Measurements from ENCODE around the gene ZMAT2. TPM values are rescaled to one million over a fixed set of nuclear protein-coding genes. Genes with fewer than 3 reads are reported as not detected.

The ZMAT2 gene
- total and polyA plus RNA-seq, 10 donors, result 34.4 to 80.3 (median 47.5) TPM

- DNase-seq, result no peak
- peaks cover 0 to 16% (median 0%) of the 10 kb centered on the region in 7 donors for H3K27me3 ChIP-seq (replicated peaks in 1 of 7)
- H3K27ac ChIP-seq, result no peak overlapping the region
- 64 to 96% (median 78%) methylated on average over 1 of the region's 1 CpG for WGBS, 5 donors
- intact Hi-C loops (cut with DNase I; ENCODE audit: low total_unique reads), result no loop called here
- no peaks in the 10 kb centered on the region for H3K4me1 ChIP-seq
- H3K36me3 ChIP-seq, result no peaks in the 10 kb centered on the region
- H3K9me3 ChIP-seq, result peaks cover 0 to 99% (median 70%) of the 10 kb centered on the region in 8 donors
- TF ChIP-seq POLR2A (IDR thresholded peaks at IDR 0.05) (no peak), CTCF (IDR thresholded peaks at IDR 0.05 in 8 of 11, conservative IDR thresholded peaks at IDR 0.05 in 3 of 11) (no peak), POLR2AphosphoS5 (IDR thresholded peaks at IDR 0.05) (no peak)
- H3K4me3 ChIP-seq, result no peak overlapping the region
Measured at GRCh38 chr5:140741967-140742366, 41.7 kb downstream of the ZMAT2 start.

GRCh38 chr5:140753561-140753960 is 53.3 kb downstream of the ZMAT2 start:
- no peak for DNase-seq
- 40 to 88% (median 88%) methylated on average over 1 to 5 of the region's 5 CpGs for WGBS, 5 donors
- no peaks in the 10 kb centered on the region for H3K36me3 ChIP-seq
- H3K4me1 ChIP-seq, result no peaks in the 10 kb centered on the region
- TF ChIP-seq CTCF (IDR thresholded peaks at IDR 0.05 in 8 of 11, conservative IDR thresholded peaks at IDR 0.05 in 3 of 11), result no peak
- no peak for TF ChIP-seq POLR2A (IDR thresholded peaks at IDR 0.05)
- no peaks in the 10 kb centered on the region for H3K27me3 ChIP-seq (replicated peaks in 1 of 7)
- intact Hi-C loops (cut with DNase I; ENCODE audit: low total_unique reads), result no loop called here
- no peak overlapping the region for H3K27ac ChIP-seq
- H3K4me3 ChIP-seq, result no peak overlapping the region
- H3K9me3 ChIP-seq, result peaks cover 14 to 100% (median 99%) of the 10 kb centered on the region in 8 donors

Small RNA genes lying within 50 kb of the gene (small RNA-seq; reads per million reads assigned to genes)
- 84.8 to 205 (median 157) reads per million in 4 donors for gene VTRNA1-1
- 0.83 to 1.8 (median 1.3) reads per million in 4 donors for gene VTRNA1-2
- 0 to 0.35 (median 0.15) reads per million in 4 donors for gene VTRNA1-3

Other genes starting within 250 kb of the ZMAT2 start
- 10 to 100 TPM; 11.5 to 24.5 (median 16.2) TPM for gene EIF4EBP3, start 152.8 kb upstream of the ZMAT2 start, total RNA-seq
- gene EIF4EBP3, start 152.8 kb upstream of the ZMAT2 start, polyA plus RNA-seq, result 10 to 100 TPM; 60.9 to 75.6 (median 61.6) TPM
- gene SRA1, start 143.0 kb upstream of the ZMAT2 start, total RNA-seq, result 10 to 100 TPM; 22.9 to 33.5 (median 25.4) TPM
- gene SRA1, start 143.0 kb upstream of the ZMAT2 start, polyA plus RNA-seq, result 10 to 100 TPM; 32.6 to 42.1 (median 36.6) TPM
- gene APBB3, start 135.8 kb upstream of the ZMAT2 start, total RNA-seq, result 10 to 100 TPM; 31.9 to 57.8 (median 42.2) TPM
- 10 to 100 TPM; 26.0 to 43.4 (median 41.0) TPM for gene APBB3, start 135.8 kb upstream of the ZMAT2 start, polyA plus RNA-seq
- 10 to 100 TPM; 44.1 to 64.0 (median 58.7) TPM for gene SLC35A4, start 135.6 kb upstream of the ZMAT2 start, total RNA-seq
- 10 to 100 TPM; 23.3 to 40.8 (median 27.7) TPM for gene SLC35A4, start 135.6 kb upstream of the ZMAT2 start, polyA plus RNA-seq
- gene CD14, start 67.3 kb upstream of the ZMAT2 start, total RNA-seq, result 100 to 1,000 TPM in 4 of 7 donors, 10 to 100 TPM in 3; 80.2 to 209 (median 101) TPM
- gene CD14, start 67.3 kb upstream of the ZMAT2 start, polyA plus RNA-seq, result 10 to 100 TPM; 40.2 to 60.9 (median 48.9) TPM
- gene TMCO6, start 61.0 kb upstream of the ZMAT2 start, total RNA-seq, result 10 to 100 TPM; 18.3 to 55.2 (median 24.5) TPM
- gene TMCO6, start 61.0 kb upstream of the ZMAT2 start, polyA plus RNA-seq, result 10 to 100 TPM; 12.0 to 21.0 (median 18.2) TPM
- 10 to 100 TPM; 35.1 to 61.4 (median 46.9) TPM for gene NDUFA2, start 52.8 kb upstream of the ZMAT2 start, total RNA-seq
- 100 to 1,000 TPM; 211 to 237 (median 216) TPM for gene NDUFA2, start 52.8 kb upstream of the ZMAT2 start, polyA plus RNA-seq
- gene IK, start 52.6 kb upstream of the ZMAT2 start, total RNA-seq, result 100 to 1,000 TPM in 2 of 7 donors, 10 to 100 TPM in 5; 77.2 to 139 (median 90.4) TPM
- gene IK, start 52.6 kb upstream of the ZMAT2 start, polyA plus RNA-seq, result 10 to 100 TPM; 61.1 to 68.0 (median 64.4) TPM
- 10 to 100 TPM; 23.0 to 30.8 (median 25.7) TPM for gene WDR55, start 35.5 kb upstream of the ZMAT2 start, total RNA-seq
- 10 to 100 TPM; 14.2 to 25.6 (median 21.6) TPM for gene WDR55, start 35.5 kb upstream of the ZMAT2 start, polyA plus RNA-seq
- 1 to 10 TPM; 1.2 to 2.8 (median 1.8) TPM for gene DND1, start 26.9 kb upstream of the ZMAT2 start, total RNA-seq
- 1 to 10 TPM; 2.2 to 4.7 (median 3.8) TPM for gene DND1, start 26.9 kb upstream of the ZMAT2 start, polyA plus RNA-seq
- gene HARS1, start 9.1 kb upstream of the ZMAT2 start, total RNA-seq, result 10 to 100 TPM; 41.9 to 53.9 (median 47.6) TPM
- gene HARS1, start 9.1 kb upstream of the ZMAT2 start, polyA plus RNA-seq, result 10 to 100 TPM; 38.4 to 46.3 (median 45.5) TPM
- 10 to 100 TPM; 30.2 to 40.8 (median 37.2) TPM for gene HARS2, start 9.0 kb upstream of the ZMAT2 start, total RNA-seq
- gene HARS2, start 9.0 kb upstream of the ZMAT2 start, polyA plus RNA-seq, result 10 to 100 TPM; 16.5 to 26.1 (median 24.1) TPM
- gene PCDHA1, start 85.7 kb downstream of the ZMAT2 start, total RNA-seq, result not detected
- under 1 TPM in 1 of 3 donors, not detected in 2; 0.05 TPM for gene PCDHA1, start 85.7 kb downstream of the ZMAT2 start, polyA plus RNA-seq
- gene PCDHA2, start 94.4 kb downstream of the ZMAT2 start, total RNA-seq, result under 1 TPM in 1 of 7 donors, not detected in 6; 0.09 TPM
- gene PCDHA2, start 94.4 kb downstream of the ZMAT2 start, polyA plus RNA-seq, result under 1 TPM in 1 of 3 donors, not detected in 2; 0.03 TPM
- 1 to 10 TPM in 1 of 7 donors, under 1 TPM in 5, not detected in 1; 0.07 to 2.3 (median 0.61) TPM for gene PCDHA3, start 100.6 kb downstream of the ZMAT2 start, total RNA-seq
- under 1 TPM in 2 of 3 donors, not detected in 1; 0.03 to 0.08 TPM for gene PCDHA3, start 100.6 kb downstream of the ZMAT2 start, polyA plus RNA-seq
- 1 to 10 TPM in 1 of 7 donors, under 1 TPM in 6; 0.13 to 1.2 (median 0.51) TPM for gene PCDHA4, start 106.6 kb downstream of the ZMAT2 start, total RNA-seq
- gene PCDHA4, start 106.6 kb downstream of the ZMAT2 start, polyA plus RNA-seq, result under 1 TPM in 1 of 3 donors, not detected in 2; 0.23 TPM
- under 1 TPM in 6 of 7 donors, not detected in 1; 0.09 to 0.46 (median 0.13) TPM for gene PCDHA5, start 121.2 kb downstream of the ZMAT2 start, total RNA-seq
- under 1 TPM in 1 of 3 donors, not detected in 2; 0.03 TPM for gene PCDHA5, start 121.2 kb downstream of the ZMAT2 start, polyA plus RNA-seq
- gene PCDHA6, start 127.5 kb downstream of the ZMAT2 start, total RNA-seq, result under 1 TPM in 5 of 7 donors, not detected in 2; 0.14 to 0.85 (median 0.34) TPM
- gene PCDHA6, start 127.5 kb downstream of the ZMAT2 start, polyA plus RNA-seq, result under 1 TPM; 0.02 to 0.06 (median 0.04) TPM
- gene PCDHA7, start 133.8 kb downstream of the ZMAT2 start, total RNA-seq, result under 1 TPM in 5 of 7 donors, not detected in 2; 0.14 to 0.72 (median 0.43) TPM
- under 1 TPM; 0.03 to 0.41 (median 0.11) TPM for gene PCDHA7, start 133.8 kb downstream of the ZMAT2 start, polyA plus RNA-seq
- under 1 TPM in 5 of 7 donors, not detected in 2; 0.11 to 0.52 (median 0.25) TPM for gene PCDHA8, start 140.7 kb downstream of the ZMAT2 start, total RNA-seq
- not detected for gene PCDHA8, start 140.7 kb downstream of the ZMAT2 start, polyA plus RNA-seq
- gene PCDHA9, start 147.9 kb downstream of the ZMAT2 start, total RNA-seq, result under 1 TPM in 5 of 7 donors, not detected in 2; 0.13 to 0.98 (median 0.17) TPM
- not detected for gene PCDHA9, start 147.9 kb downstream of the ZMAT2 start, polyA plus RNA-seq
- 1 to 10 TPM in 3 of 7 donors, under 1 TPM in 4; 0.34 to 1.4 (median 0.60) TPM for gene PCDHA10, start 155.4 kb downstream of the ZMAT2 start, total RNA-seq
- under 1 TPM in 2 of 3 donors, not detected in 1; 0.02 to 0.03 TPM for gene PCDHA10, start 155.4 kb downstream of the ZMAT2 start, polyA plus RNA-seq
- gene PCDHA11, start 168.5 kb downstream of the ZMAT2 start, total RNA-seq, result under 1 TPM in 6 of 7 donors, not detected in 1; 0.11 to 0.79 (median 0.31) TPM
- not detected for gene PCDHA11, start 168.5 kb downstream of the ZMAT2 start, polyA plus RNA-seq
- gene PCDHA12, start 174.9 kb downstream of the ZMAT2 start, total RNA-seq, result under 1 TPM in 4 of 7 donors, not detected in 3; 0.17 to 0.79 (median 0.32) TPM
- under 1 TPM in 1 of 3 donors, not detected in 2; 0.06 TPM for gene PCDHA12, start 174.9 kb downstream of the ZMAT2 start, polyA plus RNA-seq
- gene PCDHA13, start 181.7 kb downstream of the ZMAT2 start, total RNA-seq, result under 1 TPM in 5 of 7 donors, not detected in 2; 0.22 to 0.79 (median 0.46) TPM
- under 1 TPM in 2 of 3 donors, not detected in 1; 0.20 to 0.21 TPM for gene PCDHA13, start 181.7 kb downstream of the ZMAT2 start, polyA plus RNA-seq
- gene PCDHAC1, start 225.9 kb downstream of the ZMAT2 start, total RNA-seq, result 1 to 10 TPM in 2 of 7 donors, under 1 TPM in 5; 0.13 to 1.2 (median 0.41) TPM
- gene PCDHAC1, start 225.9 kb downstream of the ZMAT2 start, polyA plus RNA-seq, result under 1 TPM; 0.17 to 0.35 (median 0.23) TPM